Kidney (tissue), 14 donors: ENCODE measurements around the gene OS9. TPM values are rescaled to one million over a fixed set of nuclear protein-coding genes. Genes with fewer than 3 reads are reported as not detected.

ENCODE experiments used
- DNase-seq, 5 donors: peaks; one replicate each; pipeline ENCODE4 v3.0.0-alpha.2; 2013 to 2020
- FAIRE-seq: peaks from 2 replicates; lab custom pipeline; 2012; peaks lifted over from hg19 to GRCh38; lab: Jason Lieb, UNC
- H3K27ac ChIP-seq, 2 donors: one replicate each; pipeline ENCODE4 v1.7.0; 2013; ENCODE audit warnings: low read depth in 2 of 2, low read length in 2 of 2, inconsistent platforms in 1 of 2
- H3K27me3 ChIP-seq: one replicate; pipeline ENCODE4 v1.7.1; 2013; ENCODE audit warnings: low read length, inconsistent platforms; ENCODE audit not compliant: control insufficient read depth, insufficient read depth
- H3K36me3 ChIP-seq, 3 donors: one replicate each; pipeline versions ENCODE4 v1.7.0 to v1.7.1; 2013; ENCODE audit warnings: low read length in 3 of 3, control low read depth in 1 of 3, inconsistent platforms in 1 of 3; ENCODE audit not compliant: insufficient read depth in 3 of 3, control insufficient read depth in 2 of 3
- H3K4me1 ChIP-seq, 3 donors: one replicate each; pipeline versions ENCODE4 v1.7.0 to v1.7.1; 2013; ENCODE audit warnings: low read length in 3 of 3, inconsistent platforms in 1 of 3, low read depth in 1 of 3; ENCODE audit not compliant: control insufficient read depth in 2 of 3, insufficient read depth in 2 of 3
- H3K4me3 ChIP-seq, 3 donors: one replicate each; pipeline versions ENCODE4 v1.7.0 to v1.8.1; 2013; ENCODE audit warnings: low read length in 3 of 3, control low read depth in 1 of 3, inconsistent platforms in 1 of 3
- H3K9ac ChIP-seq, 3 donors: one replicate each; pipeline versions ENCODE4 v1.7.0 to v1.7.1; 2013; ENCODE audit warnings: low read length in 3 of 3, control low read depth in 1 of 3, inconsistent platforms in 1 of 3
- H3K9me3 ChIP-seq, 3 donors: one replicate each; pipeline versions ENCODE4 v1.7.0 to v1.7.1; 2013; ENCODE audit warnings: low read length in 3 of 3, control low read depth in 1 of 3, inconsistent platforms in 1 of 3; ENCODE audit not compliant: control insufficient read depth in 2 of 3, insufficient read depth in 1 of 3
- CTCF ChIP-seq: IDR thresholded peaks from 3 replicates; pipeline ENCODE4 v1.5.1; 2012; ENCODE audit warnings: mild to moderate bottlenecking, moderate library complexity, borderline replicate concordance; ENCODE audit not compliant: insufficient read depth; ENCODE audit errors: extremely low read depth
- intact Hi-C: fragments of 100-400 bp; cut with DNase I; formaldehyde crosslinking; loops from one replicate; pipeline ENCODE4 v1.11.1; 2022
- polyA plus RNA-seq: library from polyadenylated mRNA; stranded (reverse); fragments of 350-450 nt; fragmentation: Illumina TruSeq; extraction: RNeasy Lipid Tissue Mini Kit (QIAGEN cat#74804); gene quantifications from one replicate; pipeline ENCODE4 v1.2.3, GENCODE V29; 2014; ENCODE audit warnings: low read depth, low replicate concordance; ENCODE audit not compliant: insufficient read depth
- total RNA-seq: library from RNA; stranded (reverse); fragmentation: NEBNext Ultra II Directional; extraction: Animal tissue kit (Norgen Biotek cat#: 25700); gene quantifications from one replicate; pipeline ENCODE4 v1.2.1, GENCODE V29; 2021
- donor health status: control.
- donor health status: control.
- donor health status: control.
- donor health status: control.
- donor health status: control.
- donor health status: DM: yes; HTN: yes; CAD: no.
- donor health status: Normal renal cell carcinoma (clear cell type).

The OS9 gene
- total and polyA plus RNA-seq, 2 donors from 2014 or later: 256 to 325 TPM

GRCh38 chr12:57739914-57740538 lies 46.1 kb downstream of the OS9 start:
- intact Hi-C loops: no loop called here
- Histone ChIP-seq H3K4me3 (no peak overlapping the region), H3K27me3 (peaks cover 28% of the 10 kb centered on the region), H3K36me3 (no peaks in the 10 kb centered on the region), H3K9ac (no peak overlapping the region), H3K4me1 (peaks cover 0 to 7% (median 4%) of the 10 kb centered on the region in 3 donors), H3K9me3 (no peaks in the 10 kb centered on the region), H3K27ac (no peak overlapping the region)
- DNase-seq (no peak), FAIRE-seq (no peak)
- no peak for TF ChIP-seq CTCF

GRCh38 chr12:57740656-57741412 lies 46.9 kb downstream of the OS9 start:
- Histone ChIP-seq H3K27me3 (peaks cover 20% of the 10 kb centered on the region), H3K9ac (no peak overlapping the region), H3K36me3 (no peaks in the 10 kb centered on the region), H3K4me3 (no peak overlapping the region), H3K4me1 (peaks cover 0 to 10% (median 9%) of the 10 kb centered on the region in 3 donors), H3K27ac (no peak overlapping the region), H3K9me3 (no peaks in the 10 kb centered on the region)
- DNase-seq: no peak
- FAIRE-seq: no peak
- intact Hi-C loops: no loop called here
- no peak for TF ChIP-seq CTCF

GRCh38 chr12:57741413-57741789 lies 47.5 kb downstream of the OS9 start:
- no peak for FAIRE-seq
- Histone ChIP-seq H3K9ac (no peak overlapping the region), H3K27me3 (peaks cover 19% of the 10 kb centered on the region), H3K36me3 (peaks cover 0 to 3% (median 0%) of the 10 kb centered on the region in 3 donors), H3K27ac (no peak overlapping the region), H3K9me3 (no peaks in the 10 kb centered on the region), H3K4me1 (peaks cover 0 to 10% (median 9%) of the 10 kb centered on the region in 3 donors), H3K4me3 (no peak overlapping the region)
- intact Hi-C loops: no loop called here
- DNase-seq: no peak
- TF ChIP-seq CTCF: no peak
